WI38 (cell line): ENCODE data around the gene DERL2.

Experiments used
- H3K4me3 ChIP-seq: 2 replicates; pipeline ENCODE4 v1.5.1; 2011; ENCODE audit warnings: low read depth, mild to moderate bottlenecking, control low read depth, low read length
- TF ChIP-seq, protein P1 (sequence below): IDR thresholded peaks from 2 replicates; pipeline ENCODE4 v1.5.1; 2012; ENCODE audit warnings: low read depth, mild to moderate bottlenecking, control low read depth, low read length

Gene DERL2

DNA sequence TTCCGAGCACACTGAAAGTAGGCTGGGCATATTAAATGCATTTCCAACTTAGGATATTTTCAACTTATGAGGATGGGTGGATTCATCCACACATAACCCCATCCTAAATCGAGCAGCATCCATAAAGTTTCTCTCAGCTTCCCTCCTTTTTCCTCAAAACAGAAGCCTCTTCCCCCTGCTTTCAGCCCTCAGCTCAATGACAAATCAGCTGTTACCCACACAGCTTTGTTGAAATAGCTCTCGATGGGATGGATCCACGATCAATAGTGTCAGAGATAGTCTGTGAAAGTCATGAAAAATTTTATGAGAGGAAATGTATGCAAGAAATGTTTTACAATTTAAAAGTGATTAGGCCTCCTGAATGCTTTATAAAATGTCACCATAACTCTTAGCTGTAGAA is 19.7 kb downstream of the DERL2 start:
- no peak overlapping the region for H3K4me3 ChIP-seq
- TF ChIP-seq, protein P1, sequence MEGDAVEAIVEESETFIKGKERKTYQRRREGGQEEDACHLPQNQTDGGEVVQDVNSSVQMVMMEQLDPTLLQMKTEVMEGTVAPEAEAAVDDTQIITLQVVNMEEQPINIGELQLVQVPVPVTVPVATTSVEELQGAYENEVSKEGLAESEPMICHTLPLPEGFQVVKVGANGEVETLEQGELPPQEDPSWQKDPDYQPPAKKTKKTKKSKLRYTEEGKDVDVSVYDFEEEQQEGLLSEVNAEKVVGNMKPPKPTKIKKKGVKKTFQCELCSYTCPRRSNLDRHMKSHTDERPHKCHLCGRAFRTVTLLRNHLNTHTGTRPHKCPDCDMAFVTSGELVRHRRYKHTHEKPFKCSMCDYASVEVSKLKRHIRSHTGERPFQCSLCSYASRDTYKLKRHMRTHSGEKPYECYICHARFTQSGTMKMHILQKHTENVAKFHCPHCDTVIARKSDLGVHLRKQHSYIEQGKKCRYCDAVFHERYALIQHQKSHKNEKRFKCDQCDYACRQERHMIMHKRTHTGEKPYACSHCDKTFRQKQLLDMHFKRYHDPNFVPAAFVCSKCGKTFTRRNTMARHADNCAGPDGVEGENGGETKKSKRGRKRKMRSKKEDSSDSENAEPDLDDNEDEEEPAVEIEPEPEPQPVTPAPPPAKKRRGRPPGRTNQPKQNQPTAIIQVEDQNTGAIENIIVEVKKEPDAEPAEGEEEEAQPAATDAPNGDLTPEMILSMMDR: no peak

DNA sequence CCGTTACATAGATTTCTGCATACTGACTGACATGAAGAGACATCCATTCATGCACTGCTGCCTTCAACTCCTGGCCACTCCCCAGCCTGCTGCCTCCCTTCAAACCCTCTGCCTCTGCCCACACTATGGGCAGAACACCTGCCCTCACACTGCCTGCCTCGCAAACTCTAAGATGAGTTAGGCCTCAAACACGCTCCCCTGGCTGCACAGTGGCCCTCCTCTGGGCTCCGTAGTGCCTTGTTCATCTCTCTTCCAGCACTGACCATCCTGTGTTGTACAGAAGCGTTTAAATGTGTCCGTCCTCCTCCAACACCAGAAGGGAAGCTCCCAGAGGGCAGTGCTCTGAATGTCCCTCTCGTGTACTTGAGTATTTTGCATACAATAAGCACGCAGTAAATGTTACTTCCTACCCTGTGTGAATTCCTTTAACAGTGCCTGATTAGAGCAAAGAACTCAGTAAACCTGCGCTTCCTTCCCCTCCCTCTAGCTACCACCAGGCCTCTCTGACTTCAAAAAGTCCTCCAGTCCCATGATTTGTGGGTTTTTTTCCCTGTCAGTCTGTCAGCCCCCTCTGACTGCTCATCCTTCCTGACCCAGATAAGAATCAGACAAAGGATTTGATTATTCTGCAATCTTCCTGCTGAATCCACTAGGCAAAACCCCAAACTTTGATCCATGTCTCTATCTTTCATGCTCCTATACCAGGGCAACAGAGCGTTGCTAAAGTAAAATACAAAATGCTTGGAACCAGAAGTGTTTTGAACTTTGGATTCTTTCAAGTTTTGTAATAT is 21.1 kb downstream of the DERL2 start:
- TF ChIP-seq, protein P1: no peak
- H3K4me3 ChIP-seq: no peak overlapping the region

DNA sequence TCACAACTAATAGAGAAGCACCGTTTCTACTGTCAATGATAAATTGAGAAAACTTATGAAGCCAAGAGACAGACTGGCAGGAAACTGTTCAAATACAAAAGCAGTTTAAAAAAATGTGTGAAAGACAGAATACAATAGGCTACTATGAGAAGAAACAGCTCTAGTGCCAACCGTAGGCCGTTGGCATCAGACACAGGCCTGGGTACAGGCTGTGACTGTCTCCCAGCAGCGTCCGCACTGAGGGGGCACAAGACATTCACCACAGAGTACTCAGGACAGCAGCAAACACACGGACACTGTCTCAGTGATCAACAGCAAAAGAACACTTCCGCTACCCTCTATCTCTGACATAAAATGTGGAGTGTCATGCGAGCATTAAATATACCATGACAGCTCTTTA is 39.2 kb downstream of the DERL2 start:
- TF ChIP-seq, protein P1: no peak
- no peak overlapping the region for H3K4me3 ChIP-seq

DNA sequence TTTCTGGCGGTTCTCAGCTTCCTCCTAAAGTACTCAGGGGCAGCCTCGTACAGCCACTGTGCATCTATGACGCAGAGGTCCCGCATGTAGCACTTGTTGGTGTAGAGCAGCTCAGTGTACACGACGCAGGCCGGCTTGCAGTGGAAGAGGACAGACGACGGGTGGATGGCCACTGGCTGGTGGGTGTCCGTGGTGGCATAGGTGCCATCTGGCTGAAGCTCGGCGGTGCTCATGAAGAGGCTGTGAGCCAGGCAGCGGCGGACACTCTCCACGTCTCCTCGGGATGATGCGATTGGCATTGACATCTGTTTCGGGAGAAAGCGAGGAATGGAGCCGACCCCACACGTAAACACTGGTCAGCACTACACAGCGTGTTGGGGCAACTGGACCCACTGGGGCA is 41.8 kb downstream of the DERL2 start:
- no peak overlapping the region for H3K4me3 ChIP-seq
- TF ChIP-seq, protein P1: no peak

DNA sequence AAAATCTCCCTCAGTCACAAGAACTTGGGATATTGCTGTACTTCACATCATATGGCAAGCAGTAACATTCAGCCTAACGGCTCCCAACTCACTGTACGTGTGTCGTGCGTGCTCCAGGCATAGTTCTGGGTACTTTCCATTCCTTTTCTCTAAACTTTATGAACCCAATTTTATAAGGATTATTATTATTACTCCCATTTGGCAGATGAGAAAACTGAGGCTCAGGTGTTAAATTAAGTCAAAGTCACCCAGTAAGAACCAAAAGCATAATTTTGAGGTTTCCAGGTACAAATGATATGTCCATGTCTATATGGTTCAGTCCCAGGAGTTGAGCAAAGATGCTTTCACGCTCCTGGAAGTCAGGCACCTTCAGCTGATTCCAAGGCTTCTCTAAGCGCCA is 42.2 kb downstream of the DERL2 start:
- H3K4me3 ChIP-seq: no peak overlapping the region
- TF ChIP-seq, protein P1: no peak

DNA sequence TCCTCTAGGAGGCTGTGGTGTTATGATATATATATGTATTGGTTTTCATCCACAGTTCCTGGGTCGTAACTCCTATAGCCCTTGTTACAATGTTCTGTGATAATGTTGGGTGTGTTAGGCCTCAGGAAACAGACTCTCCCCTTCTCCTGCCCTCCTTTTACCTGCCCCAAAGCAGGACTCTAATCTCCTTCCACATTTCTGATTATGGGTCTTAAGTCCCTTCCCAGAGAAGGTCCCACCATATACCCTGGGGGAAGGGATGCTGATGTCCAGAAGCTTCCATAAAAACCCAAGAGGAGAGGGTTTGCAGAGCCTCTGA is 46.6 kb downstream of the DERL2 start:
- TF ChIP-seq, protein P1: no peak
- H3K4me3 ChIP-seq: peak overlapping the region; percentile 88

DNA sequence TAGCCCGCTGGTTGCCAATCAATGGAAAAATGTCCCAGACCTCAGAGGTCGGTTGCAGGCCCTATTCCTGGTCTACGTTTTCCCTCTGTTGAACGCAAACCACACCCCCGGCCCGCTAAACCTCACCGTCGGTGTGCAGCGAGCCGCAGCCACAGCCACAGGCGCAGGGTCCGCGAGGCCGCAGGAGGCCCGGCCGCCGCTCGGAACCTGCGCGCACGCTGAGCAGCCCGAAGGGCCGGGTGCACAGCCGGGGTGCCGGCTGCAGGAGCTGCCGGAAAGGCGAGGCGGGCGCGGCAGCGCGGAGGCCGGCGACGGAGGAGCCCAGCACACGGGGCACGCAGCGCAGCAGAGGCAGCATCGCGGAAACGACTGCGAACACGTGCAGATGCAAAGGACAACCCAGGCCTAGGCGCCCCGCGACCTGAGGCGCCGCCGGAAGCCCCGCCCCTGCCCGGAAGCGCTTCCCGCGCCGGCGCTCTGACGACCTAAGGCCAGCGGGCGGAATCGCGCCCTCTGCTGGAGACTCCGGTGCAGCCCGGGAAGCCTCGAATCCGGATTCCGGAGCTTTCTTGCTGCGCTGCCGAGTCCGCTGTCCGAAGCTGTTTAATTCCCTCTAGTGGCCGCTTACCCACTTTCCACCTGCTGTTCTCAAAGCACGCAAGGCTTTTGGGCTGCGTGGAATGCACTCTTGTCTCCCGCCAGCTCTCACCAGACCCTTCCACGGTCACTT is 47.1 kb downstream of the DERL2 start, which contains the start of gene C1QBP:
Gene C1QBP (minus strand): TSS at position 440 of the 730 bp plus-strand sequence. CDS start 82 bp downstream, at position 358.
- H3K4me3 ChIP-seq: peak within 1 kb of the TSS; percentile 88
- TF ChIP-seq, protein P1: peak; percentile 94
